ENCODE measurements around the gene TAOK3. TPM values are rescaled to one million over a fixed set of nuclear protein-coding genes. Genes with fewer than 3 reads are reported as not detected.

Gene TAOK3
- total and polyA plus RNA-seq, 9 of the 15 experiments (the other 6 are each of a cell fraction or from before 2014, with no cell fraction given): 24.3 to 83.5 (median 47.1) TPM

DNA sequence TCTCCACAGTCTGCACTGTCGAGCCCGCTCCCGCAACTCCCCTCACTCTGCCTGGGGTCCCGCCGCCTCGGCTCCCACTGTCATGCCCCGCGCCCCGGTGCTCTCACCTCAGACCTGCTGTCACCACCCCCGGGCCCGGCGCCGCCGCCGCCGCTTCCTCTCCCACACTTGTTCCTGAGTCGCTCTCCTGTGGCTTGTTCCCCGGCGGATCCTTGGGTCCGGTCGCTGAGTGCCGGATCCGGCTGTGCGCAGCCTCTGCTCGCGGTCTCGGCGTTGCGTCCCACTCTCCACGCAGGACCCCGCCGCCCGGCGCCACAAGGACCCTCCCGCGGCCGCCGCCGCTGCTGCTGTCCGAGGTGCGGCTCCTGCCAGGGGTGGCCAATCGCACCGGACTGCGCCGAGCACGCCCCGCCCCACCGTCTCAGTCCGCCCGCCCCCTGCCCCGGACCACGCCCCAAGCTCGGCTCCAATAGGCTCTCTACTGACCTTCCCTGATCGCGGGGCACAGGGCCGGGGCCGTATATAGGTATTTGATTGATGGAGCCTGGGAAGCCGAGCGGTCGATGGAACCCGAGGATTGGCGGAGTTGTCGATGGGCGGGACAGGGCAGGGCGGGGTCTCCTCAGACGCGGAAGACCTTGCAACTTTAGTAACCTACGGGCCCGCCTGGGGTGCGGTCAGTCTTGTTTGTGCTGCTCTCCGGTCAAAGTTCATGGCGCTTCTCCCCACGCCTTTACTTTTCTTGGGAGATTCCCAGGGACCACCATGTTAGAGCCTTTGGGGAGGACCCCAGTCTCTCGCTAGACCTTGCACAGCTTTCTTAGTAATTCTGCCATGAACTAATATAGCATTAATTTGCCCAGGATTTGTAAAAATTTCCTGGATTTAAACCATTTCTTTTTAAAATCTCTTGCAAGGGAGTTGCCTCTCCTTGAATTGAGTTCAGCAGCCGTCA, at the start of gene TAOK3 (continued):
- no peak for TF ChIP-seq ZNF449 (CRISPR knock-in tag; IDR thresholded peaks at IDR 0.05)
- TF ChIP-seq KDM1A (IDR thresholded peaks at IDR 0.05): no peak
- TF ChIP-seq CXXC5 (CRISPR knock-in tag; IDR thresholded peaks at IDR 0.05): peak; percentile 69
- TF ChIP-seq, protein P1, sequence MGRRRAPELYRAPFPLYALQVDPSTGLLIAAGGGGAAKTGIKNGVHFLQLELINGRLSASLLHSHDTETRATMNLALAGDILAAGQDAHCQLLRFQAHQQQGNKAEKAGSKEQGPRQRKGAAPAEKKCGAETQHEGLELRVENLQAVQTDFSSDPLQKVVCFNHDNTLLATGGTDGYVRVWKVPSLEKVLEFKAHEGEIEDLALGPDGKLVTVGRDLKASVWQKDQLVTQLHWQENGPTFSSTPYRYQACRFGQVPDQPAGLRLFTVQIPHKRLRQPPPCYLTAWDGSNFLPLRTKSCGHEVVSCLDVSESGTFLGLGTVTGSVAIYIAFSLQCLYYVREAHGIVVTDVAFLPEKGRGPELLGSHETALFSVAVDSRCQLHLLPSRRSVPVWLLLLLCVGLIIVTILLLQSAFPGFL (CRISPR knock-in tag; IDR thresholded peaks at IDR 0.05): no peak
- TF ChIP-seq ZNF3 (CRISPR knock-in tag; IDR thresholded peaks at IDR 0.05): no peak
- TF ChIP-seq NONO (IDR thresholded peaks at IDR 0.05; ENCODE audit: low read depth in 2 of 2, low read length in 1 of 2): peak in 1 of 2 experiments; percentile 37; a peak in 1 of 4 replicates
- no peak for TF ChIP-seq HEY1 (CRISPR knock-in tag; IDR thresholded peaks at IDR 0.05; ENCODE audit: borderline replicate concordance)
- TF ChIP-seq IRF2 (CRISPR knock-in tag; IDR thresholded peaks at IDR 0.05): no peak
- peak; percentile 73; the same call in 1 of the 2 replicates for TF ChIP-seq MTA3 (IDR thresholded peaks at IDR 0.05; ENCODE audit: borderline replicate concordance)
- TF ChIP-seq TEAD1 (CRISPR knock-in tag; IDR thresholded peaks at IDR 0.05): no peak
- TF ChIP-seq MEF2D (tag; conservative IDR thresholded peaks at IDR 0.05; ENCODE audit: low read depth): no peak
- no peak for TF ChIP-seq ZNF764 (CRISPR knock-in tag; IDR thresholded peaks at IDR 0.05; ENCODE audit: low read depth)
- no peak for TF ChIP-seq CEBPG (CRISPR knock-in tag; IDR thresholded peaks at IDR 0.05)
- no peak for TF ChIP-seq CEBPG (tag; conservative IDR thresholded peaks at IDR 0.05 in 1 of 2, IDR thresholded peaks at IDR 0.05 in 1 of 2)
- TF ChIP-seq CBX5 (IDR thresholded peaks at IDR 0.05; ENCODE audit: borderline replicate concordance, low read depth): peak; percentile 50; the same call in 1 of the 2 replicates
- TF ChIP-seq HOMEZ (CRISPR knock-in tag; IDR thresholded peaks at IDR 0.05): no peak
- no peak for TF ChIP-seq NFE2 (IDR thresholded peaks at IDR 0.05; ENCODE audit: low read depth)
- TF ChIP-seq STAT6 (CRISPR knock-in tag; IDR thresholded peaks at IDR 0.05): no peak
- TF ChIP-seq ZNF511 (CRISPR knock-in tag; IDR thresholded peaks at IDR 0.05): no peak

Measured in K562 (cell line).